Ovary (tissue), 9 donors: ENCODE data around the gene RAB8B. TPM values are rescaled to one million over a fixed set of nuclear protein-coding genes. Genes with fewer than 3 reads are reported as not detected.

Source experiments
- DNase-seq, 5 donors: peaks; one replicate each; pipeline ENCODE4 v3.0.0-alpha.2; 2019 to 2020
- H3K27ac ChIP-seq, 2 donors: fragments of 200-600 bp; one replicate each; pipeline versions ENCODE4 v1.5.1 to v1.8.0; 2019 to 2022
- H3K27me3 ChIP-seq: fragments of 200-600 bp; one replicate; pipeline ENCODE4 v1.8.0; 2022
- H3K36me3 ChIP-seq: fragments of 200-600 bp; sonication (generic); one replicate; pipeline ENCODE4 v1.5.1; 2019
- H3K4me1 ChIP-seq: one replicate; pipeline ENCODE4 v1.8.1; 2013; ENCODE audit warnings: mild to moderate bottlenecking, moderate library complexity; ENCODE audit not compliant: insufficient read depth
- H3K4me3 ChIP-seq: fragments of 200-600 bp; sonication (generic); one replicate; pipeline ENCODE4 v1.5.1; 2017
- H3K9me3 ChIP-seq, 2 donors: fragments of 200-600 bp in 1 of 2; sonication (generic) in 1 of 2; one replicate each; pipeline versions ENCODE4 v1.5.1 to v1.8.1; 2013 to 2019; ENCODE audit warnings: mild to moderate bottlenecking in 1 of 2, moderate library complexity in 1 of 2
- EP300 ChIP-seq: sonication (generic); formaldehyde crosslinking; IDR thresholded peaks from one replicate; pipeline ENCODE4 v1.6.1; 2017; ENCODE audit warnings: antibody characterized with exemption
- POLR2A ChIP-seq: fragments of 450-650 bp; IDR thresholded peaks from one replicate; pipeline ENCODE4 v1.6.1; 2017; ENCODE audit warnings: antibody characterized with exemption, mild to moderate bottlenecking, moderate library complexity
- WGBS, 3 donors: extraction: QIAGEN DNeasy Blood & Tissue Kit in 1 of 3; methylation state at CpG; one replicate each; pipeline versions ENCODE4 v1.1.5 to v1.1.7; 2013 to 2017; 5-methylcytosine and 5-hydroxymethylcytosine counted together
- intact Hi-C, 4 donors: fragments of 100-400 bp; cut with DNase I; formaldehyde crosslinking; loops; one replicate each; pipeline versions ENCODE4 v1.11.0 to v1.15.1; 2022 to 2023
- polyA plus RNA-seq, 2 donors: library from polyadenylated mRNA; stranded (reverse); fragments of 200-250 nt in 1 of 2; fragments of 350-450 nt in 1 of 2; fragmentation: Illumina TruSeq in 1 of 2; extraction: RNeasy Lipid Tissue Mini Kit (QIAGEN cat#74804) in 1 of 2; gene quantifications; one replicate each; pipeline ENCODE4 v1.2.3, GENCODE V29; 2013 to 2014
- total RNA-seq, 7 donors: library from RNA; depleted of rRNA in 2 of 7; stranded (reverse); fragments of >200 nt in 2 of 7; fragmentation: NEBNext Ultra II Directional in 3 of 7; extraction: Animal tissue kit (Norgen Biotek cat#: 25700) in 3 of 7; gene quantifications; one replicate each; pipeline versions ENCODE4 v1.1.0 to v1.2.4, GENCODE V29; 2016 to 2023
- TF ChIP-seq, protein P1 (sequence below), 3 donors: fragments of 450-650 bp in 2 of 3; fragments of 200-600 bp in 1 of 3; IDR thresholded peaks; one replicate each; pipeline versions ENCODE4 v1.5.1 to v1.8.0; 2016 to 2022; ENCODE audit warnings: antibody characterized with exemption in 3 of 3, mild to moderate bottlenecking in 1 of 3
- donor health status: DM: no; HTN: no; CAD: no; lungs with moderate emphysema.
- donor health status: DM: no; HTN: no; CAD: no.
- donor health status: Bipolar disorder and iron deficiency.
- donor health status: DM: yes; HTN: yes; CAD: no.
- donor health status: DM: no; HTN: no; CAD: no.
- donor health status: DM: yes; HTN: yes; CAD: no.

Gene RAB8B
- total and polyA plus RNA-seq, 9 donors, result 18.5 to 58.0 (median 44.8) TPM

DNA sequence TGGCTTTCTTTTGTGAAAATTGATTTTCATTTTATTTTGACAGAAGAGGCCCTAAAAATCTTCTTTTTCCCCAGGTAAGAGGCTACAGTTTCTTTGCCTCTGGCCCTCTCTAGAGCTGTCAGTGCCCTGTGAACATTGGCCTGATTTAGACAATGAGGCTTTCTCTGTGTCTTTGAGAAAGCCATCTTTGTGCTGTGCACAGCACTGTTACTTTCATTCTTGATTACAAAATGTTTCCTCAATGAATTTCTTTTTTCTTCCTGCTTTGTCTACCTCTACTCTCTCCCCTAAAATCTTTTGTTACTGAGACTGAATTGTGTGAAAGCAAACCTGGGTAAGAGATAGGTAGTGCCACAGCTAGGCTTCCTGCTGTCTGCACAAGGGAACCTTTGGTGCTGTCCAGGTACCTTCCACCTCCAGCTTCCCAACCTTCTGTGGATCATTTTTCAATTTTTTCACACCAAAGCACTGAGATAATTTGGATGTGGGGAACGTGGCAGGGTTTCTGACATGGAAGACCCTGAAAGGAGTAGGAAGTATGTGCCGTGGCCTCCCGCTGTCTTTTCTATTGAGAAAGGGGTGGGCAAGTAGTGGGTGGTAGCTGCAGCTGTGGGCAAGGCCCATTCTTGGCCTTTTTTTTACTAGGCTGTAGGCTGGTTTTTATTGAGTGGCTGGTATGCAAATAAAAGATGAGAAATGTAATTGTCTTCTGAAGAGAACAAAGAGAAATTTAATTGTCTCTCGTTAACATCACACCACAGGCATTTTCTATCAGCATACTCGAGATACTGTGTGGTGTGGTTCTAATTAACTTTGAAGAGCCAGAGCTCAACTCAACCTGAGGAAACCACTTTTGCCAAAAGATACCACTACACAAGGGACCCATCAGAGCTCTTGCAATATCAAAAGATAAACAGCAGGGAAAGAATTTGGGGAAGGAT is 21.0 kb downstream of the RAB8B start:
- H3K4me1 ChIP-seq, result peaks cover 22% of the 10 kb centered on the region
- peak overlapping the region in 1 of 2 donors; percentile 26 for H3K27ac ChIP-seq
- WGBS, 3 donors, result 29 to 48% (median 46%) methylated on average over 5 of the region's 5 CpGs
- intact Hi-C loops, result no loop called here
- no peaks in the 10 kb centered on the region for H3K27me3 ChIP-seq
- DNase-seq, result no peak
- no peaks in the 10 kb centered on the region for H3K9me3 ChIP-seq
- no peaks in the 10 kb centered on the region for H3K36me3 ChIP-seq
- TF ChIP-seq POLR2A (no peak), EP300 (no peak)
- TF ChIP-seq, protein P1, sequence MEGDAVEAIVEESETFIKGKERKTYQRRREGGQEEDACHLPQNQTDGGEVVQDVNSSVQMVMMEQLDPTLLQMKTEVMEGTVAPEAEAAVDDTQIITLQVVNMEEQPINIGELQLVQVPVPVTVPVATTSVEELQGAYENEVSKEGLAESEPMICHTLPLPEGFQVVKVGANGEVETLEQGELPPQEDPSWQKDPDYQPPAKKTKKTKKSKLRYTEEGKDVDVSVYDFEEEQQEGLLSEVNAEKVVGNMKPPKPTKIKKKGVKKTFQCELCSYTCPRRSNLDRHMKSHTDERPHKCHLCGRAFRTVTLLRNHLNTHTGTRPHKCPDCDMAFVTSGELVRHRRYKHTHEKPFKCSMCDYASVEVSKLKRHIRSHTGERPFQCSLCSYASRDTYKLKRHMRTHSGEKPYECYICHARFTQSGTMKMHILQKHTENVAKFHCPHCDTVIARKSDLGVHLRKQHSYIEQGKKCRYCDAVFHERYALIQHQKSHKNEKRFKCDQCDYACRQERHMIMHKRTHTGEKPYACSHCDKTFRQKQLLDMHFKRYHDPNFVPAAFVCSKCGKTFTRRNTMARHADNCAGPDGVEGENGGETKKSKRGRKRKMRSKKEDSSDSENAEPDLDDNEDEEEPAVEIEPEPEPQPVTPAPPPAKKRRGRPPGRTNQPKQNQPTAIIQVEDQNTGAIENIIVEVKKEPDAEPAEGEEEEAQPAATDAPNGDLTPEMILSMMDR (IDR thresholded peaks at IDR 0.05), result no peak
- no peak overlapping the region for H3K4me3 ChIP-seq

DNA sequence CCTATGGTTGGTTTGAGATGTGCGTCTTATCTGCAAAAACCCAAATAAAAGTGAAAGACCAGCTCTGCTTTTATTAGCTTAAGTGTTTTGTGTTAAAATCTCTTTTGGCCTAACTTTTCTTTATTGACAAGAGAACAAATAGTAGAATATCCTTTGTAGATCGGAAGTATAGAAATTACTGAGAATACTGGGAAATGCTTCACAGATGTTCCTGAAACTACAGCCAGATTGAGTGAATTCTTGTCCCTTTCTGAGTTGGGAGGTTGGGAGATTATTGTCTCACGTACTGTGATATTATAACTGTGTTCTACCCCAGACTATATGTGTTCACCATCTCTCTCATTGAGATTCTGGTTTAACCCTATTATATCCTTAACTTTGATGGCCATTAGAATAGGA is 21.7 kb downstream of the RAB8B start:
- TF ChIP-seq EP300 (no peak), POLR2A (no peak)
- TF ChIP-seq, protein P1 (IDR thresholded peaks at IDR 0.05), result no peak
- DNase-seq, result no peak
- intact Hi-C loops, result no loop called here
- H3K4me3 ChIP-seq, result no peak overlapping the region
- H3K9me3 ChIP-seq, result no peaks in the 10 kb centered on the region
- H3K4me1 ChIP-seq, result peaks cover 22% of the 10 kb centered on the region
- H3K27ac ChIP-seq, result no peak overlapping the region
- no peaks in the 10 kb centered on the region for H3K27me3 ChIP-seq
- 17 to 35% (median 24%) methylated on average over 3 of the region's 3 CpGs for WGBS, 3 donors
- H3K36me3 ChIP-seq, result no peaks in the 10 kb centered on the region

DNA sequence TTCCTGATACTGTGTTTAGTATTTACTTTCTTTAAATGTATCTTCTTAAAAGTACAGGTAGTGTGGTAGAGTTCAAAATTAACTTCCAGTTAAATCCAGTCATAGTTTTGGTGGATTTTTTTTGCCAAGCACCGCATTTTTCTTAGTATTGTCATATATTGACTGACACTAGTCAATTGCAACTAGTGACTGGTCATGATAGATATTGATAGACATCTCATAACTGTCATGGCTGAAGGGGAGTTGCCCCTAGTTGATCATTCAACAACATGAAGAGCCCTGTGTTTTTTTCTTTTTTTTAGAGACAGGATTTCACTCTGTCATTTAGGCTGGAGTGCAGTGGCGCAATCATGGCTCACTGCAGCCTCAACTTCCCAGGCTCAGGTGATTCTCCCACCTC is 22.1 kb downstream of the RAB8B start:
- no peaks in the 10 kb centered on the region for H3K27me3 ChIP-seq
- WGBS, 3 donors, result 98 to 99% (median 98%) methylated on average over 2 of the region's 2 CpGs
- no peaks in the 10 kb centered on the region for H3K36me3 ChIP-seq
- intact Hi-C loops, result no loop called here
- H3K9me3 ChIP-seq, result no peaks in the 10 kb centered on the region
- no peak overlapping the region for H3K27ac ChIP-seq
- no peak for TF ChIP-seq POLR2A
- TF ChIP-seq, protein P1 (IDR thresholded peaks at IDR 0.05), result no peak
- no peak for TF ChIP-seq EP300
- H3K4me1 ChIP-seq, result peaks cover 19% of the 10 kb centered on the region
- no peak for DNase-seq
- H3K4me3 ChIP-seq, result no peak overlapping the region

DNA sequence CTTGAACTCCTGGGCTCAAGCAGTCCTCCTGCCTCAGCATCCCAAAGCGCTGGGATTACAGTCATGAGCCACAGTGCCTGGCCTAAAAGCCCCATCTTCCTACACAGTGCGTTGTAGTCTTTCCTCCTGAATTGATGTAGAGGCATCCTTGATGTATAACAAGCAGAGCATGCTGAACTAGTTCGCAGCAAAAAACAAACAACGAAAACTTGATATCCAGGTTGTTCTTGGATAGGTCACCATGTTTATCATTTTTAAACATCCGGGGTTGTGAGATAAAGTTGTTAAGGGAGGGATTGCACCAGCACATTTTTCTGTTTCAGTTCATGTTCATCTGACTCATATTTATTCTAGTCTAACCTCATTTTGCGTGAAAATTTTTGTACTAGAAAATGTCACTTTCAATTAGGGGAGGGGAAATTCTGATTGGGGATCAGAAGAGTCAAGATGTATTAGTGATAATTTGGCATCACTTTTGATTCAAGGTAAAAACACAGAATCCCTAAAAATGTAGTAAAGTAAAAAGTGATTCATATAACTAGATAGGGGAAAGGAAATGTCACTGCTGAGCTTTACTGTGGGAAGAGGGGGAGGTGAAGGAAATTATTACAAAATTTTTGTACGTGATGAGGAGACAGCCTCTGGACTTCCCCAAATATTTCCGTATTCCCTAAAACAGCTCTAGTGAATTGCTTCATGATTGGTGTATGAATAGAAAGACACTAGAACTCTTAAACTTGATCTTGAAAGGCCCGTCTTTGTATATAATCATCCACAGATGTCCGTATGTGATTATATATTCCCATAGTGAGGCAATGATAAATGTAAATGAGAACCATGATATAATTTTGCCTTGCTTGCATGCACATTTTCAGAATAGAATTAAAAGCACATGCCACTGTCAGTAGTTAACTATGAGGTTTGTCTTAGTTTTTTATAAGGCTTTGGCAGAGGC is 22.9 kb downstream of the RAB8B start:
- H3K9me3 ChIP-seq, result no peaks in the 10 kb centered on the region
- WGBS, 3 donors, result 34 to 38% (median 36%) methylated on average over 10 of the region's 10 CpGs
- H3K36me3 ChIP-seq, result no peaks in the 10 kb centered on the region
- no peak for DNase-seq
- TF ChIP-seq POLR2A (no peak), EP300 (no peak)
- TF ChIP-seq, protein P1 (IDR thresholded peaks at IDR 0.05), result no peak
- H3K27ac ChIP-seq, result peak overlapping the region in 1 of 2 donors; percentile 18
- peaks cover 17% of the 10 kb centered on the region for H3K4me1 ChIP-seq
- intact Hi-C loops, result no loop called here
- no peak overlapping the region for H3K4me3 ChIP-seq
- H3K27me3 ChIP-seq, result no peaks in the 10 kb centered on the region
